ENCODE results near the gene SYCP3.

SYCP3 gene

DNA sequence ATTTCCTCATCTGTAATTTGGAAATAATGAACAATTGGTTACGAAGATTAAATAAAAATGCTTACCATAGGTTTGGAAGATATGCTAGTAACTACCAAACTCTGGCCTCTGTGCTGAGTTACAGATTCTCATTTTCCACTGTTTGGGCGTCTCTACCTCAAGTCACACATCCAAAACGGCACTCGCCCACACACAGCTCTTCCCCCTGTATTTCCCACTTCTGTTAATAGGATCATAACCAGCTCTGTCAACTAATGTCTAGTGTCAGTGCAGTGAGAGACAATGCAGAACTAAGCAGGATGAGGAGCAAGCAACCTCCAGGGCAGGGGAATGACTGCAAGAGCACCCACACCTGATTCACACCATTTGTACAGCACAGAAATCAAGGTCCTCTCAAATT lies 10.9 kb upstream of the SYCP3 start:
- no peak for DNase-seq (ENCODE audit: extremely low spot score)
- CTCF ChIA-PET: interaction anchor here (1.0 kb wide), 1 partner anchor 24 kb away, joined by 3 read pairs; no protein-coding TSS in a partner anchor
- POLR2A ChIA-PET: no interaction called here
- TF ChIP-seq, protein P1, sequence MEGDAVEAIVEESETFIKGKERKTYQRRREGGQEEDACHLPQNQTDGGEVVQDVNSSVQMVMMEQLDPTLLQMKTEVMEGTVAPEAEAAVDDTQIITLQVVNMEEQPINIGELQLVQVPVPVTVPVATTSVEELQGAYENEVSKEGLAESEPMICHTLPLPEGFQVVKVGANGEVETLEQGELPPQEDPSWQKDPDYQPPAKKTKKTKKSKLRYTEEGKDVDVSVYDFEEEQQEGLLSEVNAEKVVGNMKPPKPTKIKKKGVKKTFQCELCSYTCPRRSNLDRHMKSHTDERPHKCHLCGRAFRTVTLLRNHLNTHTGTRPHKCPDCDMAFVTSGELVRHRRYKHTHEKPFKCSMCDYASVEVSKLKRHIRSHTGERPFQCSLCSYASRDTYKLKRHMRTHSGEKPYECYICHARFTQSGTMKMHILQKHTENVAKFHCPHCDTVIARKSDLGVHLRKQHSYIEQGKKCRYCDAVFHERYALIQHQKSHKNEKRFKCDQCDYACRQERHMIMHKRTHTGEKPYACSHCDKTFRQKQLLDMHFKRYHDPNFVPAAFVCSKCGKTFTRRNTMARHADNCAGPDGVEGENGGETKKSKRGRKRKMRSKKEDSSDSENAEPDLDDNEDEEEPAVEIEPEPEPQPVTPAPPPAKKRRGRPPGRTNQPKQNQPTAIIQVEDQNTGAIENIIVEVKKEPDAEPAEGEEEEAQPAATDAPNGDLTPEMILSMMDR (IDR thresholded peaks at IDR 0.05; ENCODE audit: control extremely low read depth, extremely low read depth, low read depth, missing control alignments): no peak

DNA sequence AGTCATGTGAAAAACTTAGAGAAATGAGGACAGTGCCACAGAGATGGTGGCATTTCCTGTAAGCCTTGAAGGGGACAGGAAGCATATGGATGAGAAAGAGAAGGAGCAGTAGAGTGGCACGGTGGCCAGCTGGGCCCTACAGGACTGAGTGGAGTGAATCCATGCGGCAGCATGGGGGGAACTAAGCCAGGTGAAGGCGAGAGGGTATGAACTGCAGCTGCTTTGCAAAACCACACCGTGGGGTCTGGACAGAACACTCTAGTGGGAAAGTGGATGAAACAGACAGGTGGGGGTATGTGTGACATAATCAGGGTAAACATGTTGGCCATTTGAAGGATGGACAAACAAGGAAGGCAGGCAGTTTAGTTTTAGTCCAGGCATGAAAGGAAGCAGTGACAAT lies 10.4 kb upstream of the SYCP3 start:
- CTCF ChIA-PET: interaction anchor here (1.0 kb wide), 1 partner anchor 24 kb away, joined by 3 read pairs; no protein-coding TSS in a partner anchor
- POLR2A ChIA-PET: no interaction called here

DNA sequence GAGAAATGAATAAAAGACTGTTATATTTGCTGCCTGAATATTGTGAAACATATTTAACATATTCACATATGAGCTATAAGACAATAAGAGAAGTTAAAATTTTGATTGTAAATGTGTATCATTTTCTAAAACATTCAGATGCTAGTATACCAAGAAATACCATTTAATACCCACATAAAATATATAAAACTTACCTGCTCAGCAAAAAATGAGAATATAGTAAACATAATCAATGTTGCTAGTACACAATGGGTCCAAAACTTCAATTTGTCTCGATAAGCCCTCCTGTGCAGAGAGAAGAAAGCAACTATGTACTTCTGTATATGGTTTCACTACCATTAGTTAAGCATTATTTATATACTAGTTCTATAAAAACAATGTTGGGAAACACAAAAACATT lies 9.6 kb upstream of the SYCP3 start:
- ChIA-PET POLR2A (no interaction called here), CTCF (interaction anchor here (2.6 to 3.4 kb wide), 2 partner anchors 11 to 13 kb away, joined by 7 to 18 read pairs; no protein-coding TSS in a partner anchor)
- no peak for DNase-seq (ENCODE audit: extremely low spot score)
- TF ChIP-seq, protein P1 (IDR thresholded peaks at IDR 0.05; ENCODE audit: control extremely low read depth, extremely low read depth, low read depth, missing control alignments): no peak

More for the DNA sequence above, 10.4 kb upstream of the SYCP3 start:
- no peak for DNase-seq (ENCODE audit: extremely low spot score)
- TF ChIP-seq, protein P1 (IDR thresholded peaks at IDR 0.05; ENCODE audit: control extremely low read depth, extremely low read depth, low read depth, missing control alignments): no peak

DNA sequence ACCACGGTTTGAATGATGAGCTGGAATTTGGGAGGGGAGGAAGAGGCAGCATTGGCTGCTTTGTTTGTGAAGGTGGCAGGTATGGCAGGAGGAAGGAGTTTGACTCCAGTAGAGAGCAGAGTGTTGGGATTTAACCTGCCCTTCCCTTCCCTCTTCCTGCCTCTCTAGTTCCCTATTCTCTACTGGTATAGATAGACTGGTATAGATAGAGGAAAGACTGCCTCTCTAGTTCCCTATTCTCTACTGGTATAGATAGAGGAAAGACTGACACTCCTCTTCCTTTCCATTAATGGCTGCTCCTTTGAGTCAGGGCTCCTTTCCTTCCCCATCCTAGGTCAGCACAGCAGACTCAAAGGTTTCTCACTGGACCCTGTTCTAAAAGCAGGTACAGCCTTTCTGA lies 8.4 kb upstream of the SYCP3 start:
- no peak for DNase-seq (ENCODE audit: extremely low spot score)
- CTCF ChIA-PET: interaction anchor here (0.7 to 3.4 kb wide), 7 partner anchors 9 to 83 kb away, joined by 3 to 18 read pairs (median 5); partner anchors contain the start of gene GNPTAB
- POLR2A ChIA-PET: no interaction called here
- TF ChIP-seq, protein P1 (IDR thresholded peaks at IDR 0.05; ENCODE audit: control extremely low read depth, extremely low read depth, low read depth, missing control alignments): no peak

DNA sequence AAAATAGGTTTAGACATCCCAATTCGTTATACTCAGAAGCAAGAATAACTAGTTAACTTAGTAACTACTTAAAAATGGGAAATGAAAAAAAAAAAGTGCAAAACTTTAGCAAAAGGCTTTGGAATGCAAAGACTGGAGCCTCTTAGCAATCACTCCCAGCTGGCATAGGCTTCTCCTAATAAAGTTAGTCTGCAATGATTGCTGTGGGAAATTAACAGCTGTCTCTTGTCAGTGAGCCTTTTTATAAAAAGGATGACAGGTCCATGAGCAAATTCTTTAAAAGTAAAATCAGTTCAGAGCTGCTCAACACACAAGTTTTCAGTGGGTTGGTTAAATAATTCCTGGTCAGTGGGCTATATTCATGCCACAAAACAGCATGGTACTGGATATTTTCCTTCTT lies 7.4 kb upstream of the SYCP3 start:
- CTCF ChIA-PET: interaction anchor here (0.7 to 3.4 kb wide), 10 partner anchors 8 to 340 kb away, joined by 3 to 18 read pairs (median 4); partner anchors contain the start of genes ARL1 and GNPTAB
- no peak for DNase-seq (ENCODE audit: extremely low spot score)
- TF ChIP-seq, protein P1 (IDR thresholded peaks at IDR 0.05; ENCODE audit: control extremely low read depth, extremely low read depth, low read depth, missing control alignments): no peak
- POLR2A ChIA-PET: no interaction called here

DNA sequence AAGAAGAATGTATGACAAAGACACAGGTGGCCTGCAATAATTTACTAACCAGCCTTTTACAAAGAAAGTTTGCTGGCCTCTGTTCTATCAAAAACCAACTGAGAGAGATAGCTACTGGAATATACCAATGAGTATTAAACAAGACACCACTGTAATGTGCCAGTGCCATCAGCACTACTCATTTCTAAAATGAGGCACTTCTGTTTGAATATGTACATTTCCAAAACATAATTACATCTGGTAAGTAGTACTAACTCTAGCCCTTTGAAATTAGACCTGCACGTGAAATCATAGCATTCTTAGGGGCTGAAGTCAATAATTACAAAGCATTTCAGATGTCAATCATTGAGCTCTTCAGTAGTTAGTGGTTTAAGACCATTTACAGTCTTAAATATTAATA lies 6.9 kb upstream of the SYCP3 start:
- CTCF ChIA-PET: interaction anchor here (1.0 to 3.4 kb wide), 6 partner anchors 13 to 339 kb away, joined by 3 to 18 read pairs (median 4); partner anchors contain the start of gene ARL1
- TF ChIP-seq, protein P1 (IDR thresholded peaks at IDR 0.05; ENCODE audit: control extremely low read depth, extremely low read depth, low read depth, missing control alignments): no peak
- POLR2A ChIA-PET: no interaction called here
- DNase-seq (ENCODE audit: extremely low spot score): no peak

Data from GM10248 (cell line).